ENCODE results near the gene MBD5.

Gene MBD5

DNA sequence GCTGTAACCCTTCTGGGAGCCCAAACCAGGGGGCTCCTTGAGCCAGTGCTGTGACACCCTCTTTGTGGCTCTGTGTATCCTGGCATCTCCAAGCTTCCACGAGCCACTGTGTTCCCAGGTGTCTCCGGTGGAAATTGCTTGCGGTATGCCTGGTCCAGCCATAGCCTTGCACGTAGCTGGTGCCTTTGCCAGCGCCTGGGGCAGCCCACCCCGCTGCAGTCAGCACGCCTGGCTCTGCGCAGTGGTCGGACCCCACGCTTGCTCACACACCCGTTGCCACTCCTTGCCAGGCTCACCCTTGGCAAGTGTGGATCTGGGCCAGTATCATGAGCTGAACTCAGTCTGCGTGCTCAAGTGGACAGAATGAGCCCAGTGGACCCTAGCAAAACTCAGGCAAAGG, 152.3 kb downstream of the MBD5 start:
- no peak for DNase-seq (ENCODE audit: extremely low spot score)
- TF ChIP-seq, protein P1, sequence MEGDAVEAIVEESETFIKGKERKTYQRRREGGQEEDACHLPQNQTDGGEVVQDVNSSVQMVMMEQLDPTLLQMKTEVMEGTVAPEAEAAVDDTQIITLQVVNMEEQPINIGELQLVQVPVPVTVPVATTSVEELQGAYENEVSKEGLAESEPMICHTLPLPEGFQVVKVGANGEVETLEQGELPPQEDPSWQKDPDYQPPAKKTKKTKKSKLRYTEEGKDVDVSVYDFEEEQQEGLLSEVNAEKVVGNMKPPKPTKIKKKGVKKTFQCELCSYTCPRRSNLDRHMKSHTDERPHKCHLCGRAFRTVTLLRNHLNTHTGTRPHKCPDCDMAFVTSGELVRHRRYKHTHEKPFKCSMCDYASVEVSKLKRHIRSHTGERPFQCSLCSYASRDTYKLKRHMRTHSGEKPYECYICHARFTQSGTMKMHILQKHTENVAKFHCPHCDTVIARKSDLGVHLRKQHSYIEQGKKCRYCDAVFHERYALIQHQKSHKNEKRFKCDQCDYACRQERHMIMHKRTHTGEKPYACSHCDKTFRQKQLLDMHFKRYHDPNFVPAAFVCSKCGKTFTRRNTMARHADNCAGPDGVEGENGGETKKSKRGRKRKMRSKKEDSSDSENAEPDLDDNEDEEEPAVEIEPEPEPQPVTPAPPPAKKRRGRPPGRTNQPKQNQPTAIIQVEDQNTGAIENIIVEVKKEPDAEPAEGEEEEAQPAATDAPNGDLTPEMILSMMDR (IDR thresholded peaks at IDR 0.05; ENCODE audit: control extremely low read depth, extremely low read depth, low read depth, missing control alignments): no peak
- POLR2A ChIA-PET: no interaction called here
- CTCF ChIA-PET: interaction anchor here (1.3 kb wide), 1 partner anchor 25 kb away, joined by 3 read pairs; no protein-coding TSS in a partner anchor

DNA sequence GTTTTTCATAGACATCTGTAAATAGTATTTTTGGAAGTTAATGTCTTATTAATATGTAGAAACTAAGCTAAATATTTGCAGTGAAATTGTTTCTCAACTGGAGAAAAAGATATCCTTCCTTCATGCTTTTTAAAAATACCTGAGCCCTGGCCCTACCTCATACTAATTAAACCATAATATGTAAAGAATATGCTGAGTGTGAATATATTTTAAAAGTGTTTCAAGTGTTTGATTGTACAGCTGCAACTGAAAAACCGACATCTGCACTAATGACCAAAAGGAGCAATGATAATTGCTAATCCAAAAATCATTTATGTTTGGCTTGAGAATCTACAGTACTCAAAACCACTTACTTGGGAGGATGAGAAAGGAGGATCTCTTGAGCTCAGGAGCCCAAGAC, 156.7 kb downstream of the MBD5 start:
- POLR2A ChIA-PET: no interaction called here
- TF ChIP-seq, protein P1 (IDR thresholded peaks at IDR 0.05; ENCODE audit: control extremely low read depth, extremely low read depth, low read depth, missing control alignments): no peak
- no peak for DNase-seq (ENCODE audit: extremely low spot score)
- CTCF ChIA-PET: interaction anchor here (0.9 kb wide), 1 partner anchor 35 kb away, joined by 3 read pairs; no protein-coding TSS in a partner anchor

DNA sequence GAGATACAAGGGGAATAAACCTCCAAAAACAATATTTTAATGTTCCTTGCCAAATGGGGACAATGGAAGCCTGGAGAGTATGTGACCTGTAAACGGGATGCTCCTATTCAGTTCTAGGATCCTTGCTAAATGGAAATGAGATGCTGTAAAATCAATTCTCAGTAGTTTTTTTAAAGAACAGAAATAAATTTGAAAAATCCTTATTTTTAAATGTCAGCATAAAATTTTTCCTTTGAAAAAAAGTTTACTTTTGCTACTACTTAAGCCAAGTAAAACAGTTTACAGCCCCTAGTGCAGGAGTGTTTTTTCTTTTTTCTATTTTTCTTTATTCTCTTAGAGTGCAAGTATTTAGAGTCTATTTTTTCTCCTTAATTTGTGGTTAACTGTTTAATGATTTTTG, 158.8 kb downstream of the MBD5 start:
- no peak for DNase-seq (ENCODE audit: extremely low spot score)
- CTCF ChIA-PET: no interaction called here
- POLR2A ChIA-PET: no interaction called here
- TF ChIP-seq, protein P1 (IDR thresholded peaks at IDR 0.05; ENCODE audit: control extremely low read depth, extremely low read depth, low read depth, missing control alignments): no peak

- TF ChIP-seq, protein P1 (IDR thresholded peaks at IDR 0.05; ENCODE audit: control extremely low read depth, extremely low read depth, low read depth, missing control alignments): no peak
- CTCF ChIA-PET: interaction anchor here (1.1 to 1.6 kb wide), 3 partner anchors 9 to 23 kb away, joined by 3 to 4 read pairs (median 3); no protein-coding TSS in a partner anchor
- POLR2A ChIA-PET: no interaction called here
- DNase-seq (ENCODE audit: extremely low spot score): no peak
Observed at GRCh38 chr2:148184976-148185375, 164.1 kb downstream of the MBD5 start.

DNA sequence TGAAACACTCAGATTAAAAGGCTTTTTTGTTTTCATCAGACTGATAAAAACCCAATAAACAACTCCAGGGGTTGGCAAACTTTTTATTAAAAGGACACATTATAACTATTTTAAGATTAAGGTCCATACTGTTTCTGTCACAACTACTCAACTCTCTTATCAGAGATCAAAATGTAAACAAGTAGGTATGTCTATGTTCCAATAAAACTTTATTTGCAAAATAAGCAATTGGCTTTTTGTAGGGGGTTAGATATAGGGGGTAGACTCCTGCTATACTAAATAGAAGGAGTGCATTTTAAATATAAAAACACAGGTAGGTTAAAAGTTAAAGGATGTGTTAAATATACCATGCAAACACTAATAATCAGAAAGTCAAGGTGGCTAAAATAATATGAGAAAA, 174.0 kb downstream of the MBD5 start:
- CTCF ChIA-PET: no interaction called here
- no peak for DNase-seq (ENCODE audit: extremely low spot score)
- POLR2A ChIA-PET: no interaction called here
- TF ChIP-seq, protein P1 (IDR thresholded peaks at IDR 0.05; ENCODE audit: control extremely low read depth, extremely low read depth, low read depth, missing control alignments): no peak

DNA sequence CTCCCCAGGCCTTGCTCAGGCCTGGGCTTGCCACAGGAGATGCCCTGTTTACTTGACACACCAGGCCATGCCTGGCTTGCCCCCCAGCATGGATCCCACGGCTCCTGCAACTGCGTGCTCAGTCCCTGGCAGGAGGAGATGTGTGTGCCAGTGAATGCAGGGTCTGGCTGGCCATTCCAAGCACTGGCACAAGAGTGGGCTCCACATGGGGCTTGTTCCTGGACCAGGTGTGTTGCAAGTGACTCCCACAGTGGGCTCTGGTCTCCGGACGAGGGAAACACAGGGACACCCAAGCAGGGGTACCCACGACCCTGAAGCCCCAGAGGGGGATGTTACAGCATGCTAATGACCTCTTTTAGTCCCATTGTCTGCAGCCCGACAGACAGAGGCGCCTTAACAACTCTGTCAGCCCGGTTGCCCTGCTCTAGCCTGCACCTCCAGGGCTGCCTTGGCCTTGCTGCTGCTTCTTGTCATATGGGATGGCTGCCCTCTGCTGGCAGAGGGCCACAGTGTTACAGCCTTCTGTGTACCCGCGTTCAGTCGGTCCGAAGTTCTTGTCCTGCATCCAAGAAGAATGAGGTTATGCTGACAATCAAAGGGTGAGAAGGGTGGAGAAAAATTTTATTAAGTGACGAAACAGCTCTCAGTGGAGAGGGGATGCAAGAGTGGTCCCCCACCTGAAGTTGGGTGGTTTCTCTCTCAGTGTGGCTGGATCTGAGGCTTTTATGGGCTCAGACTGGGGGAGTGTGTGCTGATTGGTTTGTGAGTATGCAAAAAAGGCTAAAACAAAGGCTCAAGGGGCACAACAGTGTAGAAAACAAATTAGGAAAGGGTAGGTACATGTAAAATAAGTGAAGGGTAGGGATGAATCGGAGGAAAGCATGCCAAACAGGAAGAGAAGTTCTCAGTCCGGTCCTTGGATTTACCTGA, 180.4 kb downstream of the MBD5 start:
- ChIA-PET CTCF (interaction anchor here (0.8 to 1.4 kb wide), 3 partner anchors 14 to 267 kb away, joined by 3 to 7 read pairs (median 4); no protein-coding TSS in a partner anchor), POLR2A (no interaction called here)
- TF ChIP-seq, protein P1 (IDR thresholded peaks at IDR 0.05; ENCODE audit: control extremely low read depth, extremely low read depth, low read depth, missing control alignments): no peak
- no peak for DNase-seq (ENCODE audit: extremely low spot score)
